HT1080 (cell line): ENCODE results near the gene MCU. TPM values are rescaled to one million over a fixed set of nuclear protein-coding genes. Genes with fewer than 3 reads are reported as not detected.

Source experiments
- DNase-seq: peaks from one replicate; pipeline ENCODE4 v3.0.0-alpha.2; 2015; ENCODE audit warnings: low read depth
- total RNA-seq: library from RNA; depleted of rRNA; stranded (reverse); fragments of >200 nt; shearing (Covaris generic); gene quantifications from 2 replicates; pipeline ENCODE4 v1.2.3, GENCODE V29; 2014

MCU gene
- total RNA-seq, 1 experiment from 2014 or later, result 26.7 TPM

DNA sequence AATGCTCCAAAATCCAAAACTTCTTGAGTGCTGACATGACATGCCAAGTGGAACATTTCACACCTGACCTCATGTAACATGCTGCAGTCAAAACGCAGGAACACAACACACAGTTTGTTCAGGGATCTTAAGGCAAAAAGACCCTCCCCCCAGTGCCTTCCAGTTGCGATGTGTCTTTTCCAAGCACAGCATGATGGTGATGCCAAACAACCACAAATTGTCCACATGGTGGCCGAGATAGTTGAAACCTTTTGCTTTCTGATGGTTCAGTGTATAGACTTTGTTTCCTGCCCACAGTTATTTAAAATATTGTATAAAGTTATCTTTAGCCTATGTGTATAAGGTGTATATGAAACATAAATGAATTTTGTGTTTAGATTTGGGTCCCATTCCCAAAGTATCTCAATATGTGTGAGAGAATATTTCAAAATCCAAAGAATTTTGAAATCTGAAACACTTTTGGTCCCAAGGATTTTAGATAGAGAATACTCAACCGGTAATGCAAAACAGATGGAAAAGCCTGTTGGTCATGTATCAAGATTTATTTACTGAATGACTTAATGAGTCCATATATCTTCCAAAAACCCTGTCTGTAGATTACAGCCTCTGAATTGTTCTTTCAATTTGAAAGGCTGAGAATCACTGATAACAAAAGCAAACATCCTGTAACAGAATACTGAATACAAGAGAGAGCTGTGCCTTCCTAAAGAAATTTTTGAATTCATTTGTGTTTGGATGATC, 108.2 kb downstream of the MCU start:
- DNase-seq, result no peak

- no peak for DNase-seq
Observed at GRCh38 chr10:72800741-72801092, 108.8 kb downstream of the MCU start.

- no peak for DNase-seq
Observed at GRCh38 chr10:72801263-72801868, 109.4 kb downstream of the MCU start.

- DNase-seq, result peak; percentile 52
Observed at GRCh38 chr10:72802332-72802731, 110.4 kb downstream of the MCU start.

DNA sequence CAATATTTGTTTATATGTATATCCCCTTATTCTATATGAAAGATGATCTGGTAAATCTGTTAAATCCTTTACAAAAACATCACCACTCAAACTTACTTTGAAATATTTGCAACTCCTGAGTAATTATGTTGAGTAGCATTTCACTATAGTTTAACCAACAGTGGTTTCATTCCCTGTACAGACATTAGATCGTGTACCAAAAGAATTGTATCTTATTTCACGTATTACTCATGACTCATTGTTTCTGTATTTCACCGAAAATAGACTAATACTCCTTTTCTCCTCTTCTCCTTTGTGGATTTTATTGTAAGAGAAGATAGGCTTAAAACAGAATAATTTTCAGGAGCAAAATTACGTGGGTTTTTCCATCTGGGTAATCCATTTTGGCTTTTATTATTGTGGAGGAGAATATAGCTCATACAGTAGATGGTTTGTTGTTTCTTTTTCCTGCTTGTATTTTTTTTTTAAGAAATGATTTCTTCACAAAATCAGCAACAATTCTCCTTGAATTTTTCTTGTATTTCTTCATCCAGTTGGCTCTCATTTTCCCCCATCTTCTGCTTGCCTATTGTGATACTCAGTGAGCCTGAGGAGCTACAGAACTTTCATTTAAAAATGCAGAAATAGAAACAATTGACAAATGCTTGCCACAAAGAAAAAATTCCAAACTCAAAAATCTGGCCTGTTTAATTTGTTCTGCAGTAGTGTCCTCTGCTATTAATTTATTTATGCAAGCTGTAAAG, 111.0 kb downstream of the MCU start:
- peak; percentile 58 for DNase-seq

DNA sequence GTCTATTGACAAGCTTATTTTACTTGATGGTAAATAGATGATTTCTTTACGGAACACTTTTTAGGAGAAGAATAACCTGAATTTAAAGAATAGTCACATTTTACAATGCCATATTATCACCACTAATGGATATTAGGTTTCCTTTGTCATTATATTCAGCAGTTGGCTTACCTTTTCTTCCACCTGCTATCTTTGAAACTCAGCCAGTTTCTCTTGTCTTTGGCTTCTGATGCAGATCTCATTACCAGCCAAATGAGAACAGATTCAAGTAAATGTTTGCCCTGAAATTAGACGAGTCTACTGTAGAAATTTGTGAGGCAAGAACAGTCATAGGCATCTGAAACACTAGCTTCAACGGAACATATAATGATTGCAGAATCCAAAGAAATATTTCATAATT, 116.1 kb downstream of the MCU start:
- no peak for DNase-seq

DNA sequence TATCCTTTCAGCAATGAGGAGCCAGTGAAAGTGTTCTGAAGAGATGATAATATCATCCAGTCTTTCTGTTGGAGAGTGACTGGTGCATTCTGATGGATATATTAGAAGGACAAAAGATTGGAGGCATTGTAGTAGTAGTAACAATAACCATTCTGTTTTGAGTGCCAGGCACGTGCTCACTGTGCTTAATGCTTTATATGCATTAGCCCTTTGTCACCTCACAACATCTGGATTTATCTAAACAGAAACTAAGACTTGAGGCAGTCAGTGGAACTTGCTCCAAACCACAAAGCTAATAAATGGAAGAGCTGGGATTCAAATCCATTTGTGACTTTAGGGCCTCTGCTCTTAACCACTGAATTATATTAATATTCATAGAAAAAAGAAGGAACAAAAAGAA, 117.1 kb downstream of the MCU start:
- DNase-seq, result no peak

- no peak for DNase-seq
Observed at GRCh38 chr10:72810976-72811375, 119.0 kb downstream of the MCU start.

DNA sequence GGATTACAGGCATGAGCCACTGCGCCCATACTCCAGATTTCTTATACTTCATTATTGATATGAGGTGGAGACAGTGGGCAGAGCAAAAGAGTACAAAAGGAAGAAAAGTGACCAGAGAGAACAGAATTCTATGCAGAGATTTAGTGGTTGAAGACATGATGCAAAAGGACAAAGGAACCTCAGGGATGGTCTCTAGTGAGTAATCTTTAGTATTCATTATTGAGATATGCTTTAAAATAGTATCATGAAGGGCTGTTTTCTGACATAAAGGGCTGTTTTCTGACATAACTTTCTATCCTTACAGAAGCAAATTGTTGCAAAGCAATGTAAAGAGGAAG, 120.4 kb downstream of the MCU start:
- DNase-seq, result no peak

GRCh38 chr10:72812753-72813430, 120.9 kb downstream of the MCU start:
- DNase-seq, result peak; percentile 76

DNA sequence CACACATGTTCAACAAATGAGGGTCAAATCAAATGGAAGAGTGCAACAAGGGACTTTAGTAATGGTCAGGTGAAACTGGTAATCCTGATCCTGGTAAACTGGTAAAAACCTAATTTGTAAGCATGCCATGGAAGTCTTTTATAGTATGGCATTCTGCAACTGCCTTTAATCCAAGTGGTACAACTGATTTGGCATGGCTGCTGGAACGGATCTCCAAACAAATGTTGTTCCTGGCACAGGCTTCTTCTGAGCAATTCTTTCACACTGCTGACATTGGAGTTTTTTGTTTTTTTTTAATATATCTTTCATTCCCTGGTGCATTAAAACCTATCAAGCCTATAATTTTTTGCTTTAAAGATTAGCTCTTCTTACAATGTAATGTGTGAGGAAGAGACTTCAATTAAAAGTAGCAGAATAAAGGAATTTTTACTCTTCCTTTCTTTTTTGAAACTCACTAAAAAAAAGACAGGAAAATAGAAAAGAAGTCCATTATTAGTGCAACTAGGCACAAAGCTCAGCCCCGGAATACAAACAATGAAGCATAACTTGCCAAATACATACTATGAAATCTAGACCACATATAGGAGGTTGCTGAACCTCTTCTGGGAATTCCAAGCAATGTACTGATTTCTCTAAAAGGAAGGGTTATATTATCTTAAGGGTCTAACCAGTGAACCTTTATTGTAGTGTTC, 122.3 kb downstream of the MCU start:
- DNase-seq, result no peak

DNA sequence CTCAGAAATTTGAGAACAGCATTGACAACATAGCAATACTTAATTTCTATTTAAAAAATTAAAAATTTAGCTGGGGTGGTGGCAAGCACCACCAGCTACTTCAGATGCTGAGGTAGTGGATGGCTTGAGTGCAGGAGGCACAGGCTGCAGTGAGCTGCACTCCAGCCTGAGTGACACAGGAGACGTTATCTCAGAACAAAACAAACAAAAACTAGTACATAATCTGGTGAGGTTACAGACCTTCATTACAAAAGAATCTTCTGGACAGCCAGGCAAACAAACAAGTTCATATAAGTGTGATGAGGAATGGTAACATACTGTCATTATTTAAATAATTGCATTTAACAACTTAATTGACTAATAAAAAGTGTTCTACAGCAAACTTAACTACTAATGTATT, 124.6 kb downstream of the MCU start:
- DNase-seq, result no peak

GRCh38 chr10:72818076-72818475, 126.1 kb downstream of the MCU start:
- no peak for DNase-seq

DNA sequence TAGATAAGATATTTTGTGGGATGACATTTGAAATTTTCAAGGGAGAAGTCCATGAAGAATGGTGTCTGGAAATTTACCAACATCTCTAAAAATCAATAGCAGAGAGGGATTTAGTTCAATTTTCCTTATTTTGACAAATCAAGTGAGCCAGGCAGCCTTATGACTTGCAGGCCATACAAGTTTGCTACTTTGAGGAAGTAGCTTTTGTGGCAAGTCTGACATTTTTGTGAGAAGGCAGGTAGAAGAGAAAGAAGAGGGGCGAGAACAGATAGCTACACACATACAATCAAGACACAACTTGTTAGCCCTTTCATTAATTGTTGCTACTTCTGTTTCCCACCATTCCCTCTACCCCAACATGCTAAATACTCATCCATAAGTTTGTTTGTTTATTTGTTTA, 127.1 kb downstream of the MCU start:
- DNase-seq, result no peak

DNA sequence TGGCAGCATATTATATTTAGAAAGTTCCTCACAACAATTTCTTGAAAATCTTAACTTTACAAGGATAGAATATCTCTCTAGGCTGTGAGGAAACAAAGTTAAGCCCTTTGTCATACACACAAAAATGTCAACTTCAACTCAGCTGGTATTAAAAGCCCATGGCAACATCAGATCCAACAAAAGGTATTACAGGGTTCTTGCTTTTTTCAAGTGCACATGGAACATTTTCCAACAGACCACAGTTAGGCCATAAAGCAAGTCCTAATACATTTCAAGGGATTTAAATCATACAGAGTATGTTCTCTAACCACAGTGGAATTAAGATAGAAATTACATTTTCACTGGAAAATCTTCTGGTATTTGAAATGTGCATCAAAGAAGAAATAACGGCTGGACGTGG, 129.7 kb downstream of the MCU start:
- no peak for DNase-seq

DNA sequence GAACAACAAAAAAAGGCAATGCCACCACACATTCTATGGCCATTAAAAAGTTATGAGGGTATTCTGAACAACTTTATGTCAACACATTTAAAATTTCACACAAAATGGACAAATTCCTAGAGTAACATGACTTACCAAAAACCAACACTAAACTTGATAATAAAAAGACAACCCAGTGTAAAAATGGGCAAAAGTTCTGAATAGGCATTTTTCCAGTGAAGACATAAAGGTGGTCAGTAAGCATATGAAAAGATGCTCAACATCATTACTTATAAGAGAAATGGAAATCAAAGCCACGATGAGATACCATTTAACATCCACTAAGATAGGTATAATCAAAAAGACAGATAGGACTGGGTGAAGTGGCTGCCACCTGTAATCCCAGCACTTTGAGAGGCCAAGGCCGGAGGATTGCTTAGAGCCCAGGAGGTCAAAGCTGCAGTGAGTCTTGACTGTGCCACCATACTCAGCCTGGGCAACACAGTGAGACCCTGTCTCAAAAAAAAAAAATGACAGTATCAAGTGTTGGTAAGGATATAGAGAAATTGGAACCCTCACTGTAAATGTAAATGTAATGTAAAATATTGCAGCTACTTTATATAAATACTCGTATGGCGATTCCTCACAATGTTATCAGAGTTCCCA, 130.5 kb downstream of the MCU start:
- DNase-seq, result no peak

DNA sequence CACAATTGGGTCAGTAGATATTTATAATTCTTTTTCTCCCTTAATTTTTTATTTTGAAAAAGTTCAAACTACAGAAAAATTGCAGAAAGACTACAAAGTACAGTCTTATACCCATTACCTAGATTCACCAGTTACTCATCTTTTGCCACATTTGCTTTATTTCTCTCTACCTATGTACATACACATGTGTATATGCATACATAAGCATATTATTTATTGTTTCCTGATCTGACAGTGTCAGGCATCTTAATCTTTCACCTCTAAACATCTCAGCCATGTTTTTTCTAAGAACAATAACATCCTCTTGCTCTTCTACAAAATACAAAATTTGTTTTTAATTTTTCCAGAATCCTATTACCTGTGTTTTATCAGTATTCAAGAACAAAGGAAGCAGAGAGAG, 133.2 kb downstream of the MCU start:
- no peak for DNase-seq

- DNase-seq, result no peak
Observed at GRCh38 chr10:72826346-72826745, 134.4 kb downstream of the MCU start.

- DNase-seq, result no peak
Observed at GRCh38 chr10:72828294-72828693, 136.4 kb downstream of the MCU start.

GRCh38 chr10:72830625-72831024, 138.7 kb downstream of the MCU start:
- no peak for DNase-seq
